Measurements from ENCODE around the gene C4BPA. TPM values are rescaled to one million over a fixed set of nuclear protein-coding genes. Genes with fewer than 3 reads are reported as not detected.

C4BPA gene
- total RNA-seq, 1 donor from 2014 or later: 0.08 TPM

DNA sequence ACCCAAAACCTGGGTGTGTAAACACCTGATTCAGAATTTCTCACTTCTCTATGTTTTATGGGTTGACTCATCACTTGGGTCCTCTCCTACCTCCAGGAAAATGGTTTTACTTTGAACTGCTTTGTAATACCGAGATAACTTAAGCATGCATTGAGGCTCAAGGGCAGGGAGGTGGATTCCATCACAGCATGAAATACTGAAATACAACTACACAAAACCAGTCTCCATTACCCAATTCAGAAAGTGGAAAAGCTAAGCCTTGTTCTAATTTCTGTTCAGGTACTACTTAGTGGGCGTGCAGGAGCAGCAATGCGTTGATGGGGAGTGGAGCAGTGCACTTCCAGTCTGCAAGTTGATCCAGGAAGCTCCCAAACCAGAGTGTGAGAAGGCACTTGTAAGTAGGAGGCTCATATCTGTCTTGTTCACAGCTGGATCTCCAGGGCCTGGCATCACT lies 6.1 kb upstream of the C4BPA start:
- ATAC-seq (ENCODE audit: poor library complexity): no peak
- no peak for DNase-seq
- intact Hi-C loops (cut with DNase I): no loop called here

DNA sequence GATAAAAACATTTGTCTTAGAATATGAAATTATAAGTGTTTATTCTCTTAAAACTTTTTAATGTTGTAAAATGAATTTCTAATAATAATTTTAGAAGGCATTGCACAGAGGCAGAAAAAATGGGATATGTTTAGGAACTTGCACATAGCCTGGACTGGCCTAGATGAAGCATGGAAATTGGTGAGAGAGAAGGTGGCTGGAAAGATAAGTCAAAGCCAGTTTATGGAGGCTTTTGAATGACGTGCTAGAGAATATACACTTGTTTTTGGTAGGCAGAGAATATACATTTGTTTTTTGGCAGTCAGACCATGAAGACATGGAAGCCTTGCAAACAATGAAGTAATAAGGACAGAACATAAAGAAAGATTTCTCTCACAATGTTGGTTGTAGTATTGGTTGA lies 2.3 kb upstream of the C4BPA start:
- ATAC-seq (ENCODE audit: poor library complexity) (no peak), DNase-seq (no peak)
- intact Hi-C loops (cut with DNase I): no loop called here

DNA sequence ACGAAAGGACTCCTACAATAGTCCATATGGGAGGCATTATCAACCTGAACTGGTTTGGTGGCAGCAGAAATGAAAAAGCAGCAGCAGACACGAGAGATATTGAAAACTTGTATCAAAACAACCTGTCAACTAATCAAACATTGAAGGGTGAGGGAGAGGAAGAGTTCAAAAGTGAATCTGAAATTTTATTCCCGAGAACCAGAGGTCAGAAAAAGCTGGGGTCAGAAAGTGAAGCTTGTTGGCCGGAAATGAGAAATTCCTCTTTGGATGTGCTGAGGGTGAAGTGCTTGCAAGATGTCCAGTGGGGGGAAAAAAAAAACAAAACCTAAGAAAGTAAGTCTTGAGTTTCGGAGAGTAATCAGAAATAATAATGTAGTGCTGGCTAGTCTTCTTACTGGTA lies 1.9 kb upstream of the C4BPA start:
- DNase-seq: no peak
- ATAC-seq (ENCODE audit: poor library complexity): no peak
- intact Hi-C loops (cut with DNase I): no loop called here

DNA sequence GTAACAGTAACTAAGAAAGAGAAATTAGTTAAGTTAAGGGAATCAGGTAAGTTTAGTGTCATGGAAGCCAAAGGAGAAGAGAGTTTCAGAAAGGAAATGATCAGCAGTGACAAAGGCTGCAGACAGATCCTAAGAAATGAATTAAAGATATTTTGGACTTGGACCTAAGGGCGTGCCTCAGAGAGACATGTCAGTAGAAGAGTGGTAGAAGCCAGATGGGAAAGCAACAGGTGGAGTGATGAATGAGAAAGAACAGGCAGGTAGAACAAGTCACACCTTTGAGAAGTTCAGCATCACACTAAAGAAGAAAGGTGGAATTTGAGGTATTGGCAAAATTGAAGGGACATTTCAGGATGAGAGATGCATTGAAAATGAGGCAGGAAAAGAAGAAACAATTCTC lies 1.4 kb upstream of the C4BPA start:
- no peak for ATAC-seq (ENCODE audit: poor library complexity)
- intact Hi-C loops (cut with DNase I): no loop called here
- no peak for DNase-seq

DNA sequence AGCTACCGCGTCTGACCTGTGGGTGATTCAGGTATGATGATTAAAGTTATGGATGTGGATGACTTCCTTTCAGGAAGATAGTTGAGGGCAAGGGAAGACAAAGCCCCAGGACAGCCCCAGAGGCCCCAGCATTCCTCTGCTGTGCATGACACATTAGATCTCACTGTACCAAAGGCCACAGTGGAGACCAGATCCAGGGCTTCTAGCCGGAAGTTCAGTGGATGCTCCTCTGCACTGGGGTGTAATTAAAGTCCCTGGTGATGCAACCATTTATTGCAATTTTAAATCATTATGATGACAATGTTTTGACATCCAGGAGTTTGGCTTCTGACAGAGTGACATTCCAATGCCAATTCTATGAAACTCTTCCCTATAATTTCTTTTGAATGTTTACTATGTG lies 5.0 kb downstream of the C4BPA start:
- DNase-seq (no peak), ATAC-seq (ENCODE audit: poor library complexity) (no peak)
- intact Hi-C loops (cut with DNase I): no loop called here

DNA sequence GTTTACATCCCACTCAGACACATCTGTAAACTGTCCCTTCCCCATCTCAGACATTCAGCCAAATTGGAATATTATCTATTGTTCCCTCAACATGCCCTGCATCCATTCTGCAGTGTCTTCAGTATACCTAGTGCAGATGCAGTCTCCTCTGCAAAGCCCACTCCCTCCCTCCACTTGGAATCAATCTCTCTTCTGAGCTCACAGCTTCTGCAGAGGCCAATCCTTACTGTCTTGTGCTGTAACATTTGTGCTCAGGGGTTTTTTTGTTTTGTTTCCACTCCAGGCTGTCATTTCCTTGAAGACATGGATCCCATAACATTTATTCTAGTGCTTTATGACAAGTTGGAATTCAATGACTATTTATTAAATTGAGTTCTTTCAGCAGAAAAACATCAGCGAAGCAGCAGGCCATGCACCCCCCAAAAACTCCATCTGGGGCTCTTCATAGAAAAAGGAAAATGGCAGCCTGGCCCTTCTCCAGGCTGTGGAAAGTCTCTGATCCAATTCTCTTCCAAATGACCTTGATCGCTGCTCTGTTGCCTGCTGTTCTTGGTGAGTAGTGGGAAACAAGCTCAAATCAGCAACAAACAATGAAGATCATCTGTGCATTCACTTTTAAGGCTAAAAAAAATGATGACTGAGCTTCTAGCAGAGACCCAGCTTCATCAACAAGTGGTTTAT lies 8.7 kb downstream of the C4BPA start:
- no peak for DNase-seq
- intact Hi-C loops (cut with DNase I): no loop called here
- no peak for ATAC-seq (ENCODE audit: poor library complexity)

DNA sequence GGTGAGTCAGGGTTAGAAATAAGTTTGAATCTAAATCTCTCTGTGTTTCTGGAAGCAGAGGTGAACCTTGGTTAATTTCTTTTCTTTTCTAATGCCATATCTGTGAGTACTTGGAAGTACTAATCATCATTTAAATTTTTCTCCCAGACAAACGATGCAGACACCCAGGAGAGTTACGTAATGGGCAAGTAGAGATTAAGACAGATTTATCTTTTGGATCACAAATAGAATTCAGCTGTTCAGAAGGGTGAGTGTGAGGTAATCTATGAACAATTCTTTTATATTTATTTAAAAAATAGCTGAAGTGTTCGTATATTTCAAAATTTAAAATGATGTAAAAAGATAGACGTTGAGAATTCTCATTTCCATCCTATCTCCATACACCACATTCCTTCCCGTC lies 11.2 kb downstream of the C4BPA start:
- intact Hi-C loops (cut with DNase I): no loop called here
- no peak for ATAC-seq (ENCODE audit: poor library complexity)
- no peak for DNase-seq

DNA sequence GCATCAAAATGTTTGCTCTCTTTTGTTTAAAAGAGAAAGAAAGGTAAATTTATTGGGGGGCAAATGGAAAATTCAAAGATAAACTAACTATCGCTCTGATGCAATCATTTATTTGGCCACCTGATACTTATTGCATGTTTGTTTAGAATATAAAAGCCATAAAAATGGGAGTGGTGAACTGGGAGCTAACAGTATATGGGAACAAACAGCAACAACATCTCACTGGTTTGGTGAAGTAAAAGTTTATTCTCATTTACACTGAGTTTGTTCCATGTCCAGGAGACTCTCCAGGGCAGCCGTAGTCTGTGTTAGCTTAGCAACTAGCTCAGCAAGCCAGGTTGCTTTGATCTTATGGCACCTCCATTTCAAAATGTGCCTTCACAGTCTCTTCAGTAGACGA lies 20.4 kb downstream of the C4BPA start:
- DNase-seq: no peak
- no peak for ATAC-seq (ENCODE audit: poor library complexity)
- intact Hi-C loops (cut with DNase I): no loop called here

DNA sequence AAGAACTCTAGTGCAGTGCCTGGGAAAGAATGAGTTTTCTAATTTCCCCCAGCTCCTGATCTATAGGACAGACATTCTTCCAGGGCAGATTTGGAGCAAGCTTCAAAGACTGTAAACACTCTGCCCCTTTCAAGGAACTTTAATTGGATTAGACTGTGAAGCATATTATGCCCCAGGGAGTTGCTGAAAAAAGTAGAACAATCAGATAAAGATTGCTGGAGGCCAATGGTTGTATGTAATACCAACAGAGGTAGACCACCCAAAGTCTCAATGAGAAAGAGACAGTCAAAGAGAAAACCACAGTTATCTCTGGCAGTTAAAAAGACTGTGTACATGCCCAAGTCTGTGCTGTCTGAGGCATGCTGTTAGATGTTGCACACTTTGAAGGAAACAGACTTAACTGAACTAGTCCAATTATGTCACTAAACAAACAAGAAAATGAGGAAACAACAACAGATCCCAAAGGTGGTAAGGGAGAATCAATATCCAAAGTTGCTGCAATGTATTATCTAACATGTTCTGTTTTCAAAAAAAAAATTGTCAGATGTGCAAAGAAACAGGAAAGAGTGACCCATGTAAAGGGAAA lies 24.4 kb downstream of the C4BPA start:
- intact Hi-C loops (cut with DNase I): no loop called here
- no peak for DNase-seq
- ATAC-seq (ENCODE audit: poor library complexity): no peak

DNA sequence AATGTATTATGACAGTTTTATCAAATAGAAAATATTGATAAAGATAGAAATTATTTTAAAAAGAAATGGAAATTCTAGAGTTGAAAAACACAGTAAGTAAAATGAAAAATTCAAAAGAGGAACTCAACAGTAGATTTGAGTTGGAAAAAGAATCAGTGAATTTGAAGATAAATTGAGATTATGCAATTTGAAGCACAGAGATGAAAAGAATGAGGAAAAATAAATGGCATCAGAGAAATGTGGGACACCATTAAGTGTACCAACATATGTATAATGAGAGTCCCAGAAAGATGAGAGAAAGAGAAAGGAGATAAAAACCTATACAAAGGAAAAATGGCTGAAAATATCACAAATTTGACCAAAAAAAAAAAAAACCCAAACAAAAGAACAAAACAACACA lies 25.0 kb downstream of the C4BPA start:
- ATAC-seq (ENCODE audit: poor library complexity) (no peak), DNase-seq (no peak)
- intact Hi-C loops (cut with DNase I): no loop called here

DNA sequence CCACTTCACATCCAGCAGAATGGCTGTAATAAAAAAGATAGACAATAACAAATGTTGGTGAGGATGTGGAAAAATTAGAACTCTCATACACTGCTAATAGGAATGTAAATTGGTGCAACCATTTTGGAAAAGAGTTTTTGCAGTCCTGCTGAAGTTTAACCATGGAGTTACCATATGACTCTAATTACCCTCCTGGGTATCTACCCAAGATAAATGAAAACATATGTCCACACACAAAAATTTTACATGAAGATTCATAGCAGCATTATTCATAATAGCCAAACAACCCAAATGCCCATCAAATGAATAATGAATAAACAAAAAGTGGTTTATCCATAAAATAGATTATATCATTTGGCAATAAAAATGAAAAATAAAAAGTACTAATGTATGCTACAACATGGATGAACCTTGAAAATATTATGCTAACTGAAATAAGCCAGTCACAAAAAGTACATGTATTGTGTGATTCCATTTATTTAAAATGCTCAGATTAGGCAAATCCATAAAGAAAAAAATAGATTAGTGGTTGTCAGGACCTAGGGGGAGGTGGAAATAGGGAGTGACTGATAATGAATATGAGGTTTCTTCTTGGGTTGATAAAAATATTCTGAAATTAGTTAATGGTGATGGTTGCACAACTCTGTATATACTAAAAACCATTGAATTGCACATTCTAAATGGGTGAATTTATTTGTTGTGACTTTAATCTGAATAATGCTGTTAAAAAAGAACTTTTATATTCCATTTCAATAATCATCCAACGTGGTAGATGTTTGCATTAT lies 26.4 kb downstream of the C4BPA start:
- intact Hi-C loops (cut with DNase I): no loop called here
- DNase-seq (no peak), ATAC-seq (ENCODE audit: poor library complexity) (no peak)

DNA sequence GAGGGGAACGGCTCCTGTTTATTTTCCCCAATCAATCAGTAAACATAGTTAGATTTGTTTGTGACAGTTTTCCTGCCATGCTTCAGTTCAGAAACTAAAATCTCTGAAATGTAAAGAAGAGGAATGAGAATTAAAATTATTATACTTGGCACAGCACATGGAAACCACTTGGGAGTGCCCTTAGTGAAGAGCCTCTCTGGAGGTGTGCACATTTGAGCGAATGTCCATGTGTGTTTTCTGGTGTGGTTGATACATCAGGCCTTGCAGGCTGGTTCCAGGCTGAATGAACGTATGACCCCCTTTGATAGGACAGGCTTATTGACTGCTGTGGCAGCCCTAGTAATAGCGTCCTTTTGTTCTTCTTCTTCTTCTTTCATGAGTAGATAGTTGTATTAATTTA lies 27.1 kb downstream of the C4BPA start:
- DNase-seq: no peak
- intact Hi-C loops (cut with DNase I): no loop called here
- no peak for ATAC-seq (ENCODE audit: poor library complexity)

DNA sequence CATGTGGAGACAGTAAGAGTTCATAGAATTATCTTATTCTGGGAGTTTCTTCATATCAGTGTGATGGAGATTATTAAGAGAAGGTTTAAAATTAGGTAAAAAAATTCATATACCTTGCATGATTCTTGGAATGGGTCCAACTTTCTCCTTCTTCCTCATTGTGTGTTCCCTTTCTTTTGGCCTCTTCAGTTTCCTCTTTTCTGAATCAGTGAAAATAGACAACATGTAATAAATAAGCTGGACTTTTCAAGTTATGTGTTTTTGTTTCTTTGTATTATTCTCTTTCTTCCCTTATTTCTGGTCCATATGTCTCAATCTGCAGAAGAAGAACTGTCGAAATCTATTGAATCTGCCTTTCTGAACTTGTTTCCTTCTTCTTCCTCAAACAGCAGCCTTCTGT lies 30.5 kb downstream of the C4BPA start:
- intact Hi-C loops (cut with DNase I): no loop called here
- DNase-seq (no peak), ATAC-seq (ENCODE audit: poor library complexity) (peak; percentile 22)

DNA sequence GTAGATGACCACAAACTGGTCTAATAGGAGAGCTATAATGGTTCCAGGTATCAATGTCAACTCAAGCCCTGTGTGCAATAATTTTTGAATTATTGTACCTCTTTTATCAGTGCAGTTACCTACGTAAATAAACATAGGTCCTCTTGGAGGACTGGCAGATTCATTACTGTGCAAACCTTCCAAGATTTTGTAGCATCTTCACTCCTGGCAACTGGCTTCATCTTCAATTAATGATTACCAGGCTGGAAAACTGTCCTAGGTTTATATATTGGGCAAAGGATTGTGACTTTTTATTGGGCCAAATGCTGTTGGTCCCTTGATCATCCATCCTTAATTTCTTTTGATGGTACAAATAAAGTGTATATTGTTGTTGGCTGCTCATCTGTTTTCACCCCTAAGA lies 35.6 kb downstream of the C4BPA start:
- ATAC-seq (ENCODE audit: poor library complexity) (no peak), DNase-seq (no peak)
- intact Hi-C loops (cut with DNase I): no loop called here

DNA sequence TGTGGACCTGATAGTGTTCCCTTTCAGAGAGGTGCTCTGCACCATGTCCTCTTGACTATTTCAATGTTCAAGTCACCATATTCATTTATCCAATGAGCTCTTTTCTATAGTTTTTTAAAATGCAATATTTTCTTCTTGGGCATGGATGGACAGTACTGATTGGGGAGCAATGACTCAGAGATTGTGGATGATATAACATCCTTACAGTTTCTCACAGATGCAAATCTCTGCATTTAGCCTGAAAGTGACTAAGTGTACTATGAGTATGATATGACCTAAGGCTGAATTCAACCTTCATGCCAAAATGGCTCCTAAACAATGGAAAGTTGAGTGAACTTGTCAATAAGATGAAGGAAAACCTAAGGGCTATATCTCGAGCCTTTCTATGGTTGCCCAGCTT lies 36.5 kb downstream of the C4BPA start:
- ATAC-seq (ENCODE audit: poor library complexity) (no peak), DNase-seq (no peak)
- intact Hi-C loops (cut with DNase I): no loop called here

DNA sequence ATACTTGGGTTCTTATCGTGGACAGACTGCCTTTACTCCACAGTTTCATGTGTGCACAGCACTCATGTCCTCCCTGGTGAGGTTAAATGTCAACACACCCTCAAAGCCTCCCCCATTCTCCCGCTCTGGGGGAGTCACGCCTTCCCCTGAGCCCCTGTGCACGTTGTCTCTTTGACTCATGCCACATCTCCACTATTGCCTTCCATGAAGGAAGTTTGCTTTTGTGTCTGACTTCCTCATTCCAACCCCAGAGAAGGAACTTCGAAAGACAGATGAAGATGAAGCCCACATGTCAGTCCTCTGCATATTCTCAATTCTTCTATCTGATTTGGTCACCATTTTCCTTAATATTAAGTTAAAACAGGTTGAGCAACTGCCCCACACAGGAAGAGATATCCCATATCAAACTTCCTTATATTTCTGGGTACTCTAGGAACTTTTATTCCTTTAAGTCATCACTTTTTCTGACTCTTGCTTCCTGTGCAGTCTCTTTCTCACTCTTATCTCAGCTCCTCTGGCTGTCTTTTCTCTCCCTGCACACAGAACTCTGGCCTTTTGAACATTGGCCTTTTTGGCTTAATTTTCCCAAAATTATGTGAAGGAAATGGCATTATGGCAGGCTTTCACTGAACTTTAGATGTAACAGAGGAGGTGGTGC lies 41.5 kb downstream of the C4BPA start:
- intact Hi-C loops (cut with DNase I): no loop called here
- no peak for DNase-seq
- no peak for ATAC-seq (ENCODE audit: poor library complexity)

DNA sequence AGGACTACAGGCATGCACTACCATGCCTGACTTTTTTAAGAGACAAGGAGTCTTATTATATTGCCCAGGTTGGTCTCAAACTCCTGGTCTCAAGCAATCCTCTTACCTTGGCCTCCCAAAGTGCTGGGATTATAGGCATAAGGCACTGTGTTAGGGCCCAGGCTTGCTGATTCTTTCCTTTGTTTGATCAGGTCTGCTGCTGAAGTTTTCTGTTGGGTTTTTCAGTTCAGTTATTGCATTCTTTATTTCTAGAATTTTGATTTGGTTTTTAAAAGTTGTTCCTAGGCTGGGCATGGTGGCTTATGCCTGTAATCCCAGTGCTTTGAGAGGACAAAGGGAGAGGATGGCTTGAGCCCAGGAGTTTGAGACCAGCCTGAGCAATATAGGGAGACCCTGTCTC lies 47.9 kb downstream of the C4BPA start:
- intact Hi-C loops (cut with DNase I): no loop called here
- DNase-seq (no peak), ATAC-seq (ENCODE audit: poor library complexity) (no peak)

DNA sequence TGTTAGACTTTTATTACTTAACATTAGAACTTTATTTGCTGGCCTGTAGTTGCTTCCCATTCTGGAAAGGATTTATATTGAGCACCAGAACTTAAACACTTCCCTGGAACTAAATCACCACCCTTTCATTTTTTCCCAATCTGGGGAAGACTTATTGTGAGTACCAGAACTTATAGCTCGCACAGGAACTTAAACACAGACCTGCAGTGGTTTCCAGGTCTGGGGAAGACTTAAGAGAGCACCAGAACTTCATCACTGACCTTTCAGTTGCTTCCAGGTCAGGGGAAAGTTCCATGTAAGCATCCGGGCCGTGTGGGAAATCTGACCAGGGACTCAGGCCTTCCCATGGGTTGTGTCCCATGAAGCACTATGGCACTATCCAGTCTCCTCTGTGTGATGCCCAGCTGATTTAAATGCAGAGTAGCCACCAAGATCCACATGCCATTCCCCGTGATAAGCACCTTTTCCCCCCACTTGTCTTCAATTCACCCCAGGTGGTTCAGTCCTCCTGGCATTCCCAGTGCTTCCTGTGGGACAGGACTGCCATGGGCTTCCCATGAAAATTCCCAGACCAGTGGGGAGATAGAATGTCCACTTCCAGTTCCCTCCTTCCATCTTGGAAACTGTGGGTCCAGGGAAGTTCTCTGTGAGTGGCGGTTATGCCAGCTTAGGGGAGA lies 48.9 kb downstream of the C4BPA start:
- ATAC-seq (ENCODE audit: poor library complexity): no peak
- DNase-seq: no peak
- intact Hi-C loops (cut with DNase I): no loop called here

DNA sequence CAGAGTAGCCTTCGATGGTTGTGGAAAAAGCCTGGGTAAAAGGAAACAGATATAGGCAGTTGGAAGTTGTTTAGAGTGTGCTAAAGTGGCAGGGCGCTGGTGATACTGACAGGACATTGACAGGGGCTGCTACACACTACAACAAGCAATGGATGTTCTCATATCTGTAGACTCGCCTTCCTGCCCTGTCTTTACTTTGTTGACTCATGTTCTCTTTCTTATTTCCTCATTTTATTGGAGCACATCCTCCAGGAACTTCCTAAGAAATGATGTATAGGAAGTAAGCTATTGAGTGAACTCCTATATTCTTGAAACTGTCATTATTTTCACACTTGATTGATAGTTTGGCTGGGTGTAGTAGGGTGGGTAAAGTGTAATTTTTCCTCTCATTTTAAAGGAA lies 51.0 kb downstream of the C4BPA start:
- intact Hi-C loops (cut with DNase I): no loop called here
- DNase-seq (no peak), ATAC-seq (ENCODE audit: poor library complexity) (peak; percentile 48)
